Measurements from ENCODE around the gene BFSP1.

The BFSP1 gene

DNA sequence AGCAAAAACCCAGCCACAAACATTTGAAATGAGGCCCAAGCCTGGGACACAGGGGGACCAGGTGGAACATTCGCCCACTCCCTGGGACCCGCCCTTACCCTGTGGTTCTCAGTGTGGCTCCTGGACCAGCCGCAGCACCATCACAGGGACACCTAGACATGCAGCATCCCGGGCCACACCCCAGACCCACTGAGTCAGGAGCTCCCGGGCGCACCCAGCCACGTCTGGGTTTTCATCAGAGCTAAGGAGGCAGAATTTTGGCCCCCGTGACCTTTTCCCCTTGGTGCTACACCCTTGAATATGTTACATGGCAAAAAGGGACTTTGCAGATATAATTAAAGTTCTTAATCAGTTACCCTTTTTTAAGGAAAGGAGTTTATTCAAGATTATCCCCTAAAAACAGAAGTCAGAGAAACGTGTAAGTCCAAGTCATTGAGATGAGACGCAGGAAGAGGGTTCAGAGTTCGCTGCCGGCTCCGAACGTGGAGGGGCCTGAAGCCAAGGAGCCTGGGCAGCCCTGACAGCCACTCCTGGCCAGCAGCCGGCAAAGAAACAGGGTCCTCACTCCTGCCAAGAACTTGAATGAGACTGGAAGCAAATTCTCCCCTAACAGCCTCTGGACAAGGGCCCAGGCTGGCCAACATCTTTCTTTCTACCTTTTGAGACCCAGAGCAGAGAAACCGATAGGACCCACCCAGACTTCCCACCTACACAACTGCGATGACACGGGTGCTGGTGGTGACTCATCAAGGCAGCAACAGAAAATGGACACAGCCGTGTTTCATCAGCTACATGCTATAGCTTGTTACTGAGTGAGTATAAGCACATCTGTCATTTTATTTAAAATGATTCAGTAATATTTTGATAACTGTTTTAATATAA lies 25.3 kb downstream of the BFSP1 start:
- TF ChIP-seq, protein P1, sequence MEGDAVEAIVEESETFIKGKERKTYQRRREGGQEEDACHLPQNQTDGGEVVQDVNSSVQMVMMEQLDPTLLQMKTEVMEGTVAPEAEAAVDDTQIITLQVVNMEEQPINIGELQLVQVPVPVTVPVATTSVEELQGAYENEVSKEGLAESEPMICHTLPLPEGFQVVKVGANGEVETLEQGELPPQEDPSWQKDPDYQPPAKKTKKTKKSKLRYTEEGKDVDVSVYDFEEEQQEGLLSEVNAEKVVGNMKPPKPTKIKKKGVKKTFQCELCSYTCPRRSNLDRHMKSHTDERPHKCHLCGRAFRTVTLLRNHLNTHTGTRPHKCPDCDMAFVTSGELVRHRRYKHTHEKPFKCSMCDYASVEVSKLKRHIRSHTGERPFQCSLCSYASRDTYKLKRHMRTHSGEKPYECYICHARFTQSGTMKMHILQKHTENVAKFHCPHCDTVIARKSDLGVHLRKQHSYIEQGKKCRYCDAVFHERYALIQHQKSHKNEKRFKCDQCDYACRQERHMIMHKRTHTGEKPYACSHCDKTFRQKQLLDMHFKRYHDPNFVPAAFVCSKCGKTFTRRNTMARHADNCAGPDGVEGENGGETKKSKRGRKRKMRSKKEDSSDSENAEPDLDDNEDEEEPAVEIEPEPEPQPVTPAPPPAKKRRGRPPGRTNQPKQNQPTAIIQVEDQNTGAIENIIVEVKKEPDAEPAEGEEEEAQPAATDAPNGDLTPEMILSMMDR (IDR thresholded peaks at IDR 0.05), result no peak

DNA sequence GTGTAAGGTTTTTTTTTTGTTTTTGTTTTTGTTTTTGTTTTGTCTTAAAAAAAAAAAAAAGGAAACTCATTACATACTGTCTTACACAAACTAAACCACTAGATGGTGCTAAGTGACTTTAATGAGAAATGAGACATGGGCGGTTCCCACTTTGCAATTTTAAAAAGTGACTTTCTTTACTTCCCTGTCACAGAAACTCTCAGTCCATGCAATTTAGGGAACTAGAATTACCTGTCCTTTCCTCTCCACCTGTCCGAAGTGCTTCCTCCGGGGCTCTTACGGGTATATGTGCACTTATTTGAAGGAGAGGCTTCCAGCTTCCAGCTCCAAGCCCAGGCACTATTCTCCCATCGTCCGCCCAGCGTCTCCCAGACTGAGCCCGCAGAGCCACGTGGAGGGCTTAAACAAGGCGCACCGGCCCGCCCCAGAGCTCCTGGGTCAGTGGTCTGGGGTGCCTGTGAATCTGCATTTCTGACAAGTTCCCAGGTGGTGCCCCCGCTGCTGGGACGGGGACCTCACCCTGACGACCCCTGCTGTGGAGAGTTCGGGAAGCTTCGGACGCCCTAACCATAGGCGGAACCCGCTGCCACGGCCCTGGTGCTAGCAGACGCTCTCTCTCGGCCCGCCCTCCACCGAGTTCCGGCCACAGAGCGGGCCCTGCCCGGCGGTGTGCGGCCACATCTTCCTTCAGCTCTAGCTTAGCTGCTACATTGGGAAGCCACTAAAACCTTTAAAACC lies 26.1 kb downstream of the BFSP1 start:
- TF ChIP-seq, protein P1 (IDR thresholded peaks at IDR 0.05), result peak; percentile 65

DNA sequence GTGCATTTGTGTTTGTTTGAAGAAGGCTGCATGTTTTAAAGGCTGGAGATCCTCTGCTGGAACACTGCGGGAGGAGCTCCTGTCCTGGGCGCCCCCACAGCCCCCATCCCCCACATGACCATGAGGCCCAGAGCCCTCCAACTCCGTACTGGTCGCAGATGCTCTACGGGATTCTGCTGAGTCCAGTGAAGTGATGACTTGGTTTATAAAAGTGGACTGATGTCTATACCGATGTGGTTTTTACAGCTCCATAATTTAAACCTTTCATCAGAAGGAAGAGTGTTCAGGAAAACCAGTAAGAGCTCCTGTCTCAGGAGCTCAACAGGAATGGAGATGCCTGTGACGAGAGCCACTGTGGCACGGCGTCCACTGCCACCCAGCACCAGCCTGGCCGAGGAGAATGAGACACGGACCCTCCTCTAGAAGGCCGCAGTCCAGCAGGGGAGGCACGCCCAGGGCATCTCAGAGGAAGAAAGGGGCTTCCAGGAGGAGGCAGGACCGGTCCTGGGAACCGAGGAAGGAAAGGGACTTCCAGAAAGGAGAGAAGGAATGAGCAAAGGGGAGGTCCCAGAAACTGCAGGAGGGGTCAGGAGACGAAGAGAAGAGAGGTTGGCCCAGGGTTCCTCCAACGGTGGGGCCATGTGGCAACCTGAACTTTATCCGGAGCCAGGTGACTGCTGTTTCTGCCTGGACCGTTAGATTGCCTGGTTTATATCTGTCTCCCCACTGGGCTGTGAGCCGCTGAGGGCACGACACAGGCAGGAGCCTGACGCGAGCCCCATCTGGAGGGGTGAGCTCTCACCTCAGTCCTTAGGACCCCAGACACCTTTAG lies 26.9 kb downstream of the BFSP1 start:
- TF ChIP-seq, protein P1 (IDR thresholded peaks at IDR 0.05), result no peak

DNA sequence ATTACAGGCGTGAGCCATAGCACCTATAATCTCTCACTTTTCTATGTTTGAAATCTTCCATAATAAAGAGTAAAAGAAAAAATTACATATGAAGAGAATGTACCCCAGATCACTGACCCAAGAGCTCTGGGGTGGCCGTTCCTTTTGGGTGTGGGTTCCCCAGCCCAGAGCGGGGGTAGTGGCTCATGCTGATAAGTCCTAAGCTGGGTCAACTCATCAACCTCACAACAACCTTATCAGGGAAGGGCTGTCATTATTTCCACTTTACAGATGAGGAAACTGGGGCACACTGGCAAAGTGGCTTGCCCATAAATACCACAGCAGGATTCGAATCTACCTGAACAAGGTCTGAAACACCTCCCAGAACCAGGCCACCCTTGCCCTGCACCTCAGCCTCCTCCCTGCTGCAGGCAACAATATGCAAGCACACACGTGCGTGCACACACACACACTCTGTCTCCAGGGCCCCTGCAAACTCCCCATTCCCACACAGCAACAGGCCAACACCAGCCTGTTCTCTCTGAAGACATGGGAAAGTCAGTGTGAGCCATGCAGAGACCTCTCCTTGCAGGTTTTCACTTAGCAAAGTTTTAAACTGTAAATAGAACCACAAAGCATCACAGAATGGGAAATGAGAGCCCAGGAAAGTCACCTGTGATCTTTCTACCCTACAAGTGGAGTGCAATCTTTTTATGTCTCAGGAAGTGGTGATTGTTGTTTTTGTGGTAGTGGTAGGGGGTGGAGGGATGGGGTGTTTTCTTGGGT lies 27.7 kb downstream of the BFSP1 start:
- TF ChIP-seq, protein P1 (IDR thresholded peaks at IDR 0.05), result no peak

DNA sequence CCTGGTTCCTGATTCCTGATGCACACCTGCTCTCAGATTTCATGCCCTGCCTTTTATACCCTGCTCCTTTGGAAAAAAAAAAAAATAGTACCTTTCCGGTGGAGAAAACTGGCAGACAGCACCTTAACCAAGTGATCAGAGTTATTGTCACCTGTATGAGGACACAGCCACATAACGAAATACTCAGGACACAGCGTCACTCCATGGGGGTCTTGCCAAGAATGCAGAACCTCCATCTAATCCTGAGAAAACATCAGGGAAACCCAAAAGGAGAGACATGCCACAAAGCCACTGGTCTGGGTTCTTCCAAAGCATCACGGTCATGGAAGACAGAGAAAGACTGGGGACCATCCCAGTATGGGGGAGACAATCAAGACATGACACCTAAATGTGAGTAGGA lies 29.1 kb downstream of the BFSP1 start:
- TF ChIP-seq, protein P1 (IDR thresholded peaks at IDR 0.05), result no peak

DNA sequence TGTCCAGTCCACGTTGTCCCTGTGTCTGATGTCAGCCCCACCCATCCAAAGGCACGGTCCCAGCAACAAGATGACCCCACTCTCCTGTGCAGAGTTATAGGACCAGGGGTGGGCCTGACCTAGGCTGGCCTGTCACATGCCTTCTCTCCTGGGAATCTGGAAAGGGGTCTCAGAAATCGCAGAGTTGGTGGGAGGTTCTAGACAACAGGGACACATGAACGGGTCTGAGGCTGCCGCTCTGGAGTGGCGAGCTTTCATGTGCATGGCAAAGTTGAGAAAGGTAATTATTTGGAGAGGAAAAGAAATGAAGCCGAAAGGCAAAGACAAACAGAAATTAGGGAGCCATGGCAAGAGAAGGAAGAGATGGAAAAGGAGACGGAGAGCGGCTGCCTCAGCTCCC lies 29.5 kb downstream of the BFSP1 start:
- TF ChIP-seq, protein P1 (IDR thresholded peaks at IDR 0.05), result no peak
